Activated effector memory CD4-positive, alpha-beta T cell treated with anti-CD3 and anti-CD28 coated beads, Interleukin-2, amount 50 U/mL, for 16 hours (primary cell): ENCODE data around the gene PRKAR1B.

ENCODE experiments used
- DNase-seq: peaks from one replicate; pipeline ENCODE4 v3.0.0-alpha.2; 2020

Gene PRKAR1B

DNA sequence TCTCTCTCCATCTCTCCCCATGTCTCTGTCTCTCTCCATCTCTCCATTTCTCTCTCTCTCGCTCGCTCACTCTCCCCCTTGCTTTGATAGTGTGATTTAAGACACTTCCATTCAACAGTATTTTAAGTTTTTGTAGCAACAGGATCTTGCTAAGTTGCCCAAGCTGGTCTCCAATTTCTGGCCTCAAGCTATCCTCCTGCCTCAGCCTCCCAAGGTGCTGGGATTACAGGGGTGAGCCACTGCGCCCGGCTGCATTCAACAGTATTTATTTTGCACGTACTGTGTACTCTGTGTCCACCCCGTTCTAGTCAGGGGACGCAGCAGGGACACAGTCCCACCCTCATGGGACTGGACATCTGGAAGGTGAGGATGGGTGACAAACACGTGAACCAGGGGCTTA, 193.0 kb downstream of the PRKAR1B start:
- DNase-seq, result no peak

DNA sequence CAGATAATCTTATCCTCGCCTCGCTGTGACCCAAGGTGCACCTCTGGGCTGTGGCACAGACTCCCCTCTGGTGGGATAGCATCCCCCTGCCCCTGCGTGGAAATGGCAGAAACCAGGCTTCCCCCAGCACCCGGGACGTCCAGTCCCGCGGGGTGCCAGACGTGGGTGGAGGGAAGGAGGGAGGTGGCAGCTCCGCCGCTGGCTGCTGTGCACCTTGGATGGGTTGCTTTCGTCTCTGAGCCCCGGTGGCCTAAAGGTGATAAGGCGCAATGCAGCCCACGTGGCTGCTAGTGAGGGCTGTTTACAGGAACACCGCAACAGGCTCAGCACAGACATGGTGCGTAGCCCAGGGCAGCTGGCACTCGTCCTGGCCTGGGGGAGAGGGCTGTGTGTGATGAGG, 193.8 kb downstream of the PRKAR1B start:
- DNase-seq, result no peak

DNA sequence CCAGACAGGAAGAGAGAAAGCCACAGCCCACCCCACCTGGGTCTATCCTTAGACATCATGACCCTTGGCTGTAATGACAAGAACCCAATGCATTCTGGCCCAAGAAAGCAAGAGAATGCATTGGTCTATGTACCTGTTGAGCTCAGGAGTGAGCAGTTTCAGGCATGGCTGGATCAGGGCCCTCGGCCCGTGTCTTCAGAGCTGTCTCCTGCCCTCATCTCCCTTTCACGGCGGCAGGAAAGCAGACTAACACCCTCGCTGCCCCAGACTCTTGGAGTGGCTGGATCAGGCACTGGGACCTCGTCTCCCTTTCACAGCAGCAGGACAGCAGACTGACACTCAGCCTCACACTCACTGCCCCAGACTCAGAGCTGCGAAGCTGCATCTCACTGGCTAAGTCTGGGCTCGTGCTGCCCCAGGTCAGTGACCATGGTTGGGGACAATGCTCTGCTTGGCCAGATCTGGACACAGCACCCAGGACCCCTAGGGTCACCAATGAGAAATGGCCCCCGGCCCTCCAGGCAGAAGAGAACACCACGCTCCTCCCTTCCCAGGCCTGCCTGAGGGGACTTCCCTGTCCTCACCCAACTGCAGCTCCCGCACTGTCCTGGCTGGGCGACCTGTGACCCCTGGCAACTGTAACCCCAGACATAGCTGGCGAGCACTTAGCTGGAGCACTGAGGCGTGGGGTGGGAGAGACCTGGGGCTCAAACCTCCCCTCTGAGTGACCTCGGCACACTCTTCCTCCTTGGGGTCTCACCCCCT, 194.5 kb downstream of the PRKAR1B start:
- DNase-seq, result no peak

DNA sequence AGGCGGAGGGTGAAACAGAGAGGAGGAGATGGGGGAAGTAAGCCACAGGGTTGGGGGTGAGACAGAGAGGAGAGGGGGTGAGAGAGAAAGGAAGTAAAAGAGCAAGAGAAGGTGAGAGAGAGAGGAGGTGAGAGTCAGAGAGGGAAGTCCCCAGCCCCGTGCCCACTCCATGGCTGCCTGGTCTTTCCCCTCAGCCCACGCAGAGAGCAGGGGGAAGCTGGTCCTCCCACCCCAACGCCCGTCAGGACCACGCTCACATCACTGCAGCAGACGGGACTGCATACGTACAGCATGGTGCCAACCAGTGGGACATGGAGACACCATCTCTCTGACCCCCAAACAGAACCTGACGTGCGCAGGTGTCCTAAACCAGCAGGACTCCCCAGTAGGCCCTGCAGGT, 195.3 kb downstream of the PRKAR1B start:
- no peak for DNase-seq

DNA sequence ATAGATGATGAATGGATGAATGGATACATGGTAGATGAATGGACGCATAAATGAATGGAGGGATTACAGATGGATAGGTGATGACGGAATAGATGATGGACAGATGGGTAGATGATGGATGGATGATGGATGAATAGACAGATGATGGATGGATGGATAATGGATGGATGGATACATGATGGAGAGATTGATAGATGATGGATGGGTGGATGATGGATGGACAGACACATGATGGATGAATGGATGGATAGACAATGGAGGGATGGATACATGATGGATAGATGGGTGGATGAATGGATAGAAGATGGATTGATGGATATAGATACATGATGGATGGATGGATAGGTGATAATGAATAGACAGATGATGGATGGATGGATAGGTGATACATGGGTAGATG, 198.6 kb downstream of the PRKAR1B start:
- DNase-seq, result no peak

DNA sequence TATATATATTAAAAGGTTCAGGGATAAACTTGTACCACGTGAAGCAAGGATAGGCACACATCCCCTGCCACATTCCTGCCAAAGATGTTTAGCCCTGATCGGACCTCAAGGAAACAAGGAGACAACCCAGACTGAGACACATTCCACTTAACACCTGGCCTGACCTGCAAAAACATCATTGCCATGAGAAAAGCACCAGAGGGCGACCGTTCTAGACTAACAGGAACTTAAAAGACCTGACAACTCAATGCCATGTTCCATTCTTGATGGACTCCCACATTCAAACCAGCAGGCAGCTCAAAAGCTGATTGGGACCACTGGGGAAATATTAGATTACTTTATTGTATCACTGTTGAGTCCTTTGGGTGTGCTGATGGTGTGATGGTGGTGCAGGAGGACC, 199.4 kb downstream of the PRKAR1B start:
- no peak for DNase-seq

DNA sequence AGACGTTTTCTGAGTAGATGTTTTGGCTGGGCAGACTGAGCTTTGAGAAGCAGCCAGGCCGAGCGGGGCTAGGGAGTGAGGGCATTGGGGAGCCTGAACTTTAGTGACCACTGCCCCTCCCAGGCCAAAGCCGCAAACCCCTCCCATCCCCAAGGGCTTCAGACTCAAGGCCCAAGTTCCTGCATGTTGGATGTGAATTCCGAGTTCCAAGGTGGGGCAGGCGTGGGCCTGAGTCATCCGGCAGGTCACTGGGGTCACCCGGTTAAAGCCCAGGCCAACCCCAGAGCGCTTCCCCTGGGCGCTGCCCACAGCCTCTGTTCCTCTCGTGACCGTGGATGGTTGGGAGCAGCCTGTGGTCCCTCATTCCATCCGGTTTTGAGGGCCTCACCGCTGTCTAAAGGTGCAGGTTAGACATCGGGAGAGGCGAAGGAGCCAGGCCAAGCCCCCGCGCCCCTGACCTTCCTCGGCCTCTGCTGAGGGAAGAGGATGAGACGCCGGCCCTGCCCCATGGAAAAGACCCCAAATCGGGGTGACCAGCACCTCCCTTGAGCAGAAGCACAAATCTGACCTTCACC, 200.5 kb downstream of the PRKAR1B start:
- no peak for DNase-seq

DNA sequence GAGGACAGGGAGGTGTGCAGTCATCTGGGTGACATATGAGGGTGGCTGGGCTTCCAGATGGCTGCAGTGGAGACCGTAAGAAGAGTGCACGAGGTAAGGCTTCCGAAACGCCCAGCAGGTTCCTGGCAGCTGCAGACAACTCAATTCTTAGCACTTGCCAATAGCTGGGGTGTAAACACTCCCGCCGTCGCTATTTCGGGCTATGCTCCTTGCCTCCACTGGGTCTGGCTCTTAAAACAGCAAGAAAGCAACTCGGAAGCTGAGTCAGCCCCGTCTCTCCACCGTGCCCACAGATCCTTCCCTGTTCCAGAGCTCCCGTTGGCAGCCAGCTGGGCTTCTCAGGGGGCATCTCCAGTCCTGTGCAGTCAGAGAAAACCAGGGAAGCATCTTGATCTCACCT, 201.3 kb downstream of the PRKAR1B start:
- DNase-seq, result no peak

DNA sequence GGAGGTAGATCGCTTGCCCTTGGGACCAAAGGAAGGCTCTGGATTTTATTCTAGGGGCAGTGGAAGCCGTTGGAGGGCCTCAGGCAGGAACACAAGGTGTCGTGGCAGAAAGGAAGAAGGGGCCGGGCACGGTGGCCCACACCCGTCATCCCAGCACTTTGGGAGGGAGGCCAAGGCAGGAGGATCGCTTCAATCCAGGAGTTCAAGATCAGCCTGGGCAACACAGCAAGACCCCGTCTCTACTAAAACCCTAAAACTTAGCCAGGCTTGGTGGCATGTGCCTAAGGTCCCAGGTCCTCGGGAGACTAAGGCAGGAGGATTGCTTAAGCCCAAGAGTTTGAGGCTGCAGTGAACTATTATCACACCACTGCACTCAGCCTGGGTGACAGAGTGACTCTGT, 202.3 kb downstream of the PRKAR1B start:
- no peak for DNase-seq

DNA sequence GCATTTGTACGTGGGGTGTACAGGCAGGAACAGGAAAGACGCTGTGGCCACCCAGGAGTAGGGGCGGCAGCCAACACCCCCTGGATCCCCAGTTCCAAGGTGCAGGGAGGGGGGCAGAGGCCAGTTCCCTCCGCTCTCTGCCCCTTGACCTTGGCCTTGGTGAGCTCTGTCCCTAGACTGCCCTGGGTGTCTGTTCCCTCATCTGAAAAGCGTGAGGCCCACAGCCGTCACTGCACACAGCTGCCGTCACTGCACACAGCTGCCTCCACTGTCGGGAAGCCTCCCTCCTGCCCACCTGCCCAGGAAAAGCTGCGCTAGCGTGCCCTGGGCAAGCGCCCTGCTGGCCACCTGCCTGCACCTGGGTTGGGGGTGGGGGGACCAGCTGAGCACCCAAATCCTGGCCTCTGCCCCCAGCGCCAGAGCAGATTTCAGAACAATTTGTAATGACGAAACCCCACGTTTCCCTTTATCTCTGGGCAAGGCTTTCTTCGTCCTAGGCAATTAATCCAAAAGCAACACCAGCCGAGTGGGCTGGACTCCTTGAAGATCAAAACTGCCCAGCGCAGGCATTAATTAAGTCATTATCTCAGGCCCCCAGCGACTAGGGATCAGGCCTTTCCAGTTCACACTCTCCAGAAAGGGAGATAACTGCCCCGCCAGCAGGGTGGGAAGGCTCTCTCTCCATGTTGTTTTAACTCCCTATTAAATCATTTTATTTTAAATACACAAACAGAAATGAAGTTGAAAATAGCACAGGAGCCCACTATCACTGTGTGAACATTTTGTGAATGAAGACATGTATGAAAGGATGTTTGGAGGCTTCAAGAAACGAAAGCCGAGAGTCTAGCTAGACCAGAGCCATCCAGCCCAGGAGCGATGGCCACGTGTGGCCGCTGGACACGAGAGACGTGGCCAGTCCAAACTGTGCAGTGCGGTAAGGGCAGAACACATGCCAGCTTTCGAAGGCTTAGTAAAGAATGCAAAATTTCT, 203.4 kb downstream of the PRKAR1B start:
- DNase-seq, result no peak

DNA sequence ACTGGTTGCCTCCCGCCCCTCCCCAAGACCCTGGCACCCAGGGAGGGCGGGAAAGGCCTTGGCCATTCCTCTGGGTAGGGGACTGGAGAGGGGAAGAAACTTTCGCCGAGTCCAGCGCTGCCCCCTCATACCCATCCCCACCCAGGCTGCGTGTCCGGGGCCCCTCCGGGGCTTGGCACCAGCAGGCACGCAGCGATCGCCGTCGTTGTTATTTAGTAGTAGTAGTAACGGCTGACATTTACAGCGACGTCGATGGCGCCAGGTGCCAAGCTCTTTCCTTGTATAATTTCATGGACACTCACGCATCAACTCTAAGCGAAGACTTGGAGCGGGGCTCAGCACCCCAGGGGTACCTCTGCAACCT, 204.1 kb downstream of the PRKAR1B start:
- DNase-seq, result no peak

DNA sequence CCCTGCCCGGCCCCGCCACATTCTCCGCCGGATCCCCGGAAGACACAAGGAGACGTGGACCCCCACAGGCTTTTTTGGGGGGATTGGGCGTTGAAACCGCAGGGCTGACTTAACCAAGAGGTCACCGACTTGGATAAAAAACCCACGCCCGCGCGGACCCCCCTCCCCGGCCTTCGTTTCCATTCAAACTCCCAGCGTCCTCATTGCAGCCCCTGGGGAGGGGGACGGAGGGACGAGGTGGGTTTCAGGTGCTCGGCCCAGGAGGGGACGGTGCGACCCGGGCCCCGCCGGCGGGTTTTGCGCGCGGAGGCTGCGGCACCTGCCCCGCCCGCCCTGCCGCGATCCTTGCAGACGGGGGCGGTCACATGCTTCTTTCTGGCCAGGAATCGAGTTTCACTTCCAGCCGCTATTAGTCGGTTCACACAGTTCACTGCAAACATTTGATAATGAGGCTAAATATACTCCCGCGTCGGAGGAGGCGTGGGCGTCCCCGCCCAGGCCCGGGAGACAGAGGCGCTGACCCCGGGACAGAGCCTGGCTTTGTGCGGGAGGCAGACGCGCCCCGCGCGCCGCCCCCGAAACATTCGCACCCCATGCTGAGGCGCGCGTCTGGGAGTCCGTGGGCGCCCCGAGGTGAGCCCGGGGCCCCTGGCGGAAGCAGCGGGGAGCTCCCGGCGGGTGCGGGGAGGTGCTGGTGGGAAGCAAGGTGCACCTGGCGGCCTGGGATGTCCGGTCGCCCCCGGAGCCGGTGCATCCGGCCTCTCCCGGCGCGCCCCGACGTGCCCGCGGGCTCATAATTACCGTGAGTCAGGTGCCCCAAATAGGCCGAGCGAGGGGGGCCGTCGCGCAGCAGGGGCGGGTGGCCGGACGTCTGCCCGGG, 204.8 kb downstream of the PRKAR1B start:
- peak; percentile 72 for DNase-seq

DNA sequence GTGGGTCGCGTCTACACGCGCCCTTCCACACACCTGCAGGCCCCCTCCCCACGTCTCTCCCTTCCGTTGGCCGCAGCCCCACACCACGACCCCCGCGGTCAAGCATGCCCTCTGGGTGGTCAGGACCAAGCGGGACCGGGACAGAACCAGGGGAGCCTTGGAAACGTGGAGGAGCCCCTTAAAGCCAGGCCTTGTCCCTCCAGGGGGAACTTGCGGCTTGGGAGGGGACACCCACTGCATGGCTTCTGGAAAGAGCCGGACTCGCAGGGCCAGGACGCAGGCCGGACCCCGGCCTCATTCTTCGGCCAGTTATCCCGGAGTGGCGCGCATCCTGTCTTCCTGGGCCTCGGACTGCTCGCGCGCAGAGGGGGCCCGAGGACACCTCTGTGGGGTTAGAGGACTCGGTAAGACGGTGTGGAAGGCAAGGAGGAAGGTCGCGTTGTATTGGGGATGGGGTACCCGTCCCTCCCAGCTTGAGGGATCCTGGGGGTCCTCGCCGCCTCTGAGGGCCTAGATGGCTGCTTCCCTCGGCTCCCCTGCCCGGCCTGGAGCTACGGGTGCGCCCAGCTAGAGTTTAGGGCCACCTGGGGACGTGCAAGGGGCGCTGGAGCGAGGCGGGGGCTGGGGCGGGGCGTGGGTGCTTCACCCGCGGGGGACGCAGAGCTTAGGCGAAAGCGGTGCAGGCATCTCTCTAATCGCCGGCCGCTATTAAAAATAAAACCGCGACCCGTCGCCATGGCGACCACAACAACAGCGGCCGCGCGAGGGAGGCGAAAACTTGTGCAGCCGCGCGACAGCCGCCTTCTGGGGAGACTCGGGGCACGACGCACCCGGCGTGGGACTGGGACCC, 205.6 kb downstream of the PRKAR1B start:
- no peak for DNase-seq

DNA sequence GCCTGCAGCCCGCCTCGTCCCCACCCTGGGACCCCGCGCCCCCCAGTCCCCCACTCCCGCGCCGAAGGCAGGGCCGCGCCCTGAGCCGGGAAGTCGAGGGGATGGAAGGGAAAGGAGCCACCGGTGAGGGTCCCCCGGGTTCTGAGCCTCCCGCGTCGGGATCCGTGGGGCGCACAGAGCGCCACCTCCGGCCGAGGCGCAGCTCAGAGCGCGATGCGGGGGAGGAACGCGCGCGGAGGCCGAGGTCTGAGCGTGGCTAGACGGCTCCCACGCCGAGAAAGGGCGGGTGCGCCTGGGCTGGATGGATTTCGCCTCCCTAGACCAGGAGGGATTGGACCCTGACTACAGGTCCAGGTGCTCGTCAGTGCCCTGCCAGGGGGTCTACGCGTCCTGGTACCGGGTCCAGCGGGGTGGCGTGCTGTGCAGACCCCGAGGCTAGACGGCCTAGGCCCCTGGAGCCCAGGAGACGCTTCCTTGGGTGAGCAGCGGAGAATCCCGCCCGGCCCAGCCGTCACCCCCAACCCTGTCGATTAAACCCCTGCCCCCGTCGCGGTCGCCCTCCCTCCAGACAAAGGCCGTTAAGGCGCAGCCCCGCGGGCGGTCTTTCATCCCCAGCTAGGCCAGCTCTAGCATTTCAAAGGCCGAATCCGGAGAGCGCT, 206.4 kb downstream of the PRKAR1B start:
- DNase-seq, result no peak

DNA sequence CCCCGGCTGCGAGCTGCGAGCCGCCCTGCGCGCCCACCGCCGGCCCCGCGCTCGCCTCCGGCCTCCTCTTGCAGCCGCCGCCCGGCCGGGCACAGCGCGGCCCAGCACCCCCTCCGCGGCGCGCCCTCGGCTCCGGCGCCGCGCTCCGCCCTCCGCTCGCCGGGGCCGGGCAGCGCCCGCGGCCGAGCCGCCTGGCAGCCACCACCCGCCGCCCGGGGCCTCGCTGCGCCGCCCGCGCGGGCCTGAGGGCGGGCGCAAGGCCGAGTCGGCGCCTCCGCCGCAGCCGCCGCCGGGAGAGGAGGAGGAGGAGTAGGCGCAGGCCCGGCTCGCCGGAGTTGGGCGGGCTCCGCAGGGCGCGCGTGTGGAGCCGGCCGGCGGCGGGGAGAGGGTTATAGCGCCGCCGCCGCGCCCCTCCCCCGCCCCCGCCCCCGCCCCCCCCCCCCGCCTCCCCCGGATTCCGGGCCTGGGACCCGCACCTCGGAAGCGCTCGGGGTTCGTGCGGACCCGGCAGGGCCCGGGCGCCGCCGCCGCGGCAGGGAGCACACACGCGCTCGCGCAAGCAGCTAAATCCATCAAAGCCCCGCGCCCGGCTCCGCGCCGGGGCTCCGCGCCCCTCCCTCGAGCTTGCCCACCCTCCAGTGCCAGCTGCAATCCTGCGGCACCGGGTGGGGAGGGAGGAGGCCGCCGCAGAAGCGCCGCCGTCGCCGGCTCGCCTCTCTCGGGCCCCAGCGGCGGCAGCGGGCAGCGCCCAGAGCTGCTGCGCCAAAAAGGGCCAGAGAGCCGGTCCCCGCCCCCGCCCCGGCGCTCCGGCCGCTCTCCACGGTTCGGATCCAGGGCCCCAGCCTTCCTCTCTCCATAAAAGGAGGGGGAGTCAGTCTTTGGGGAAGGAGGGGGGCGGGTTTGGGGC, 207.3 kb downstream of the PRKAR1B start, which contains the start of gene PDGFA:
Gene PDGFA, minus strand, starts transcription at position 363 of the 907 bp plus-strand sequence. CDS start 845 bp downstream, outside the sequence.
- DNase-seq, result peak; percentile 69

DNA sequence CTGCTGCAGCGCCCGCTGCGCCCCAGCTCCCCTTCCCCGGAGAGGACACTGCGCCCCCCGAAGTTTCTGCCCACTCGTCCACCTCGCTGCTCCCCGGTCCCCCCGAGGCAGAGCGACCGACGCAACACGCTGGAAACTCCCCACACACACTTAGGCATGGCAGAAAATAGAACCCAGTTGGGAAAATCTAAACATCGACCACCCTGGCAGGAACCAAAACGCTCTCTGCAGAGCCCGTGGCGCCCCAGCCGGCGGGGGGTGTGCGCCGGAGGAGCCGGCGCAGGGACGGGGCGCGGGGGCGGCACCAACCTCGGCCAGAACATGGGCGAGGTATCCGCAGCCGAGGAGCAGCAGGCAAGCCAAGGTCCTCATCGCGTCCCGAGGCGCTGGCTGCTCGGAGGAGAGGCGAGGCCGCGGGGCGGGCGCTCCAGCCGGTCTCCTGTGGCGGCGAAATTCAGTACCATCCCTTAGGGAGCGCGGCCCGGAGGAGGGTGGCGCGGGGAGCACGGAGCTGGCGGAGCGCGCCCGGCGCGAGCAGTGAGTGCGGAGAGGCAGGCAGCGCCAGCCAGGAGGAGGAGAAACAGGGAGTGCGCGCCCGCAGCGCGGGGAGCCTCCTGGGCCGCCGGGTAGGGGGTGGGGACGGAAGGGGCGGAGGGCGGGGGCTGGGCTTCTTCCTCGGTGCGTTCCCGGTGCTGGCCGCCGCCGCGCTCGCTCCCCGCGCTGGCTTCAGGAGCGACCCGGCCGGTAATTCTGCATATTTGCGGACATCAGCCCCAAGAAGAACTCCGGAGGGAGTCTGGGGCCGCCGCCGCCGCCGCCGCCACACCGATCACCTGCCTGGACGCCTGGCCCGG, 208.2 kb downstream of the PRKAR1B start:
- DNase-seq, result peak; percentile 73

DNA sequence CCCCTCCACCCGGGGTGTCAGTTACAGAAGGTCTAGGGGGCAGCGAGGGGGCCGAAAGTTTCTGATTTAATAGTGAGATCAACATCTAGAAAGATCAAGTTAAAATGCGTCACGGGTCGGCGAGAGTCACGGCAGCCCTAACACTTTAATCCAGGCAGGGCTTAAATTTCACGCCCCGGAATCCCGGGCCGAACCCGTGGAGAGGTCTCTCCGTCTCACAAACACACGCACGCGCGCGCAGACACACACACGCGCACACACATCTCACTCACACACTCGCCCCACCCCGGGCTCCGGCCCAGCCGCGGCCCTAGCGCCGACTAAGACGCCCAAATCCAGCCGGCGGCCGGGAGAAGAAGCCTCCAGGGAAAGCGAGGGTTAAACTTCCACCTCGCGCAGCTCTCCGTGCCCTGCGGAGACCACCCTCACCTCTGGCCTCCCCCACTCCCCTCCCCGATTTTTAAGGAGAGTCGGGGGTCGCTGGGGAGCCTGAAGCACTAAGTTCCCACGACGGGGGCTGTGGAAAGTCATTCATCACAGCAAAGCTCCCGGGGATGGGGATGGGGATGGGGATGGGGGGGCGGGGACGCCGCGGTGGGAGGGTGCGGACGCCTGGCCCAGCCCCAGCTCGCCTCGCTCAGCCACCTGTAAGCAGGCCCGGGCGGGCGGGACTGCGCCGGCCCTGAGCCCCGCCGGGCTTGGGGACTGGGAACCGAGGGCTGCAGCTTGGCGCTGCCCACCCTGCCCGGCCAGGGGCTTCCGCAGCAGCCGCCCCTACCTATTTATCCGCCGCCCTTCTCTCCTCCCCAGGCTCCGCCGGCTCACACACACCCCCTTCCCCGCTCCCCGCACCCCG, 209.1 kb downstream of the PRKAR1B start:
- peak; percentile 67 for DNase-seq
